ENCODE data around the gene C20orf144. TPM values are rescaled to one million over a fixed set of nuclear protein-coding genes. Genes with fewer than 3 reads are reported as not detected.
A peak's percentile ranks its signal among the peaks of the same experiment; 100 is the strongest.

C20orf144 gene
- total RNA-seq, 2 donors from 2014 or later, result 0.30 TPM; not detected in 1

DNA sequence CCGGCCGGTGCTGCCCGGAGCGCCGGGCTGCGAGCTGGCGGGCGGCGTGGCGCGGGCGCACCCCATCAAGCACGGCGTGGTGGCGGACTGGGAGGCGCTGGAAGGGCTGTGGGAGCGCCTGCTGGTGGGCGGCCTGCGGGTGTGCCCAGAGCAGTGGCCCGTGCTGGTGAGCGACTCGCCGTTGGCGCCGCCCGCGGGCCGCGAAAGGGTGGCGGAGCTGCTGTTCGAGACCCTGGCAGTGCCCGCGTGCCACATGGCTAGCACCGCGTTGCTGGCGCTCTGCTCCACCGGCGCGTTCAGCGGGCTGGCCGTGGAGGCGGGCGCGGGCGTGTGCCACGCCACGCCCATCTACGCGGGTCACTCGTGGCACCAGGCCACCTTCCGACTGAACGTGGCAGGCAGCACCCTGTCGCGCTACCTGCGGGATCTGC is 5.1 kb downstream of the C20orf144 start:
- no peaks in the 10 kb centered on the region for H3K9me3 ChIP-seq
- H3K27ac ChIP-seq, result peak overlapping the region; percentile 90
- no peaks in the 10 kb centered on the region for H3K27me3 ChIP-seq
- no peaks in the 10 kb centered on the region for H3K36me3 ChIP-seq
- H3K4me1 ChIP-seq, result peaks cover 17% of the 10 kb centered on the region
- peak; percentile 65 for DNase-seq
- intact Hi-C loops (cut with DNase I), result no loop called here
- peak overlapping the region; percentile 79 to 83 for H3K9ac ChIP-seq (ENCODE audit: low read depth in 2 of 2, low read length in 2 of 2)
- TF ChIP-seq, protein P1, sequence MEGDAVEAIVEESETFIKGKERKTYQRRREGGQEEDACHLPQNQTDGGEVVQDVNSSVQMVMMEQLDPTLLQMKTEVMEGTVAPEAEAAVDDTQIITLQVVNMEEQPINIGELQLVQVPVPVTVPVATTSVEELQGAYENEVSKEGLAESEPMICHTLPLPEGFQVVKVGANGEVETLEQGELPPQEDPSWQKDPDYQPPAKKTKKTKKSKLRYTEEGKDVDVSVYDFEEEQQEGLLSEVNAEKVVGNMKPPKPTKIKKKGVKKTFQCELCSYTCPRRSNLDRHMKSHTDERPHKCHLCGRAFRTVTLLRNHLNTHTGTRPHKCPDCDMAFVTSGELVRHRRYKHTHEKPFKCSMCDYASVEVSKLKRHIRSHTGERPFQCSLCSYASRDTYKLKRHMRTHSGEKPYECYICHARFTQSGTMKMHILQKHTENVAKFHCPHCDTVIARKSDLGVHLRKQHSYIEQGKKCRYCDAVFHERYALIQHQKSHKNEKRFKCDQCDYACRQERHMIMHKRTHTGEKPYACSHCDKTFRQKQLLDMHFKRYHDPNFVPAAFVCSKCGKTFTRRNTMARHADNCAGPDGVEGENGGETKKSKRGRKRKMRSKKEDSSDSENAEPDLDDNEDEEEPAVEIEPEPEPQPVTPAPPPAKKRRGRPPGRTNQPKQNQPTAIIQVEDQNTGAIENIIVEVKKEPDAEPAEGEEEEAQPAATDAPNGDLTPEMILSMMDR (IDR thresholded peaks at IDR 0.05), result no peak
- H3K4me3 ChIP-seq, result peak overlapping the region; percentile 52

DNA sequence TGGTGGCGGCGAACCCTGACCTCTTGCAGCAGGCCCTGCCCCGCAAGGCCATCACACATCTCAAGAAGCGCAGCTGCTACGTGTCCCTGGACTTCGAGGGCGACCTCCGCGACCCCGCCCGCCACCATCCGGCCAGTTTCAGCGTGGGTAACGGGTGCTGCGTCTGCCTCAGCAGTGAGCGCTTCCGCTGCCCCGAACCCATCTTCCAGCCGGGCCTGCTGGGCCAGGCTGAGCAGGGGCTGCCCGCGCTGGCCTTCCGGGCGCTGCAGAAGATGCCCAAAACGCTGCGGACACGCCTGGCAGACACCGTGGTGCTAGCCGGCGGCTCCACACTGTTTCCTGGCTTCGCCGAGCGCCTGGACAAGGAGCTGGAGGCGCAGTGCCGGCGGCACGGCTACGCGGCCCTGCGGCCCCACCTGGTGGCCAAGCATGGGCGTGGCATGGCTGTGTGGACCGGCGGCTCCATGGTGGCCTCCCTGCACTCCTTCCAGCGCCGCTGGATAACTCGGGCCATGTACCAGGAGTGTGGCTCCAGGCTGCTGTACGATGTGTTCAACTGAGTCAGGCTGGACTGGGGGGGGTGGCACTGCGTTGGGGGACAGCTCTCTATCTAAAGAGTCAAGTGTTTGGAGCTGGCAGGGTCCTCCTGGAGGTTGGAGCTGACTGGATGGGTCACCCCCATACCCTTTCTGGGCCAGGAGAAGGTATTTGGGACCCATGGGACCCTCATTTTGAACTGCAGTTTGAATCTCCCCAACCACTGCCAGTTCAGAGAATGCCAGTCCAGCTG is 5.7 kb downstream of the C20orf144 start:
- Histone ChIP-seq H3K36me3 (no peaks in the 10 kb centered on the region), H3K4me3 (peak overlapping the region; percentile 52), H3K27me3 (no peaks in the 10 kb centered on the region), H3K9ac (ENCODE audit: low read depth in 2 of 2, low read length in 2 of 2) (peak overlapping the region; percentile 79 to 83), H3K27ac (peak overlapping the region; percentile 90), H3K9me3 (no peaks in the 10 kb centered on the region), H3K4me1 (peaks cover 18% of the 10 kb centered on the region)
- DNase-seq, result peak; percentile 84
- TF ChIP-seq, protein P1 (IDR thresholded peaks at IDR 0.05), result peak; percentile 89
- intact Hi-C loops (cut with DNase I), result no loop called here

- Histone ChIP-seq H3K4me3 (no peak overlapping the region), H3K27me3 (no peaks in the 10 kb centered on the region), H3K4me1 (peaks cover 25% of the 10 kb centered on the region), H3K9me3 (no peaks in the 10 kb centered on the region), H3K36me3 (no peaks in the 10 kb centered on the region), H3K9ac (ENCODE audit: low read depth in 2 of 2, low read length in 2 of 2) (peak overlapping the region in 1 of 2 donors; percentile 79), H3K27ac (no peak overlapping the region)
- TF ChIP-seq, protein P1 (IDR thresholded peaks at IDR 0.05), result no peak
- no peak for DNase-seq
- intact Hi-C loops (cut with DNase I), result no loop called here
These were observed 6.5 kb downstream of the C20orf144 start for GRCh38 chr20:33668466-33669155.

GRCh38 chr20:33669224-33669623 is 7.1 kb downstream of the C20orf144 start:
- no peak overlapping the region for H3K27ac ChIP-seq
- no peak overlapping the region for H3K4me3 ChIP-seq
- TF ChIP-seq, protein P1 (IDR thresholded peaks at IDR 0.05), result no peak
- intact Hi-C loops (cut with DNase I), result no loop called here
- no peak for DNase-seq
- no peaks in the 10 kb centered on the region for H3K36me3 ChIP-seq
- no peaks in the 10 kb centered on the region for H3K27me3 ChIP-seq
- H3K4me1 ChIP-seq, result peaks cover 26% of the 10 kb centered on the region
- no peak overlapping the region for H3K9ac ChIP-seq (ENCODE audit: low read depth in 2 of 2, low read length in 2 of 2)
- no peaks in the 10 kb centered on the region for H3K9me3 ChIP-seq

GRCh38 chr20:33669873-33670640 is 7.9 kb downstream of the C20orf144 start:
- Histone ChIP-seq H3K9ac (ENCODE audit: low read depth in 2 of 2, low read length in 2 of 2) (peak overlapping the region in 1 of 2 donors; percentile 35), H3K4me1 (peaks cover 26% of the 10 kb centered on the region), H3K9me3 (no peaks in the 10 kb centered on the region), H3K4me3 (no peak overlapping the region), H3K27me3 (no peaks in the 10 kb centered on the region), H3K27ac (no peak overlapping the region), H3K36me3 (no peaks in the 10 kb centered on the region)
- no peak for DNase-seq
- intact Hi-C loops (cut with DNase I), result no loop called here
- TF ChIP-seq, protein P1 (IDR thresholded peaks at IDR 0.05), result no peak

Measured in colonic mucosa (tissue), 4 donors.